ENCODE measurements around the gene SUV39H1. TPM values are rescaled to one million over a fixed set of nuclear protein-coding genes. Genes with fewer than 3 reads are reported as not detected.

The SUV39H1 gene
- total RNA-seq, 1 donor, result 17.0 TPM

DNA sequence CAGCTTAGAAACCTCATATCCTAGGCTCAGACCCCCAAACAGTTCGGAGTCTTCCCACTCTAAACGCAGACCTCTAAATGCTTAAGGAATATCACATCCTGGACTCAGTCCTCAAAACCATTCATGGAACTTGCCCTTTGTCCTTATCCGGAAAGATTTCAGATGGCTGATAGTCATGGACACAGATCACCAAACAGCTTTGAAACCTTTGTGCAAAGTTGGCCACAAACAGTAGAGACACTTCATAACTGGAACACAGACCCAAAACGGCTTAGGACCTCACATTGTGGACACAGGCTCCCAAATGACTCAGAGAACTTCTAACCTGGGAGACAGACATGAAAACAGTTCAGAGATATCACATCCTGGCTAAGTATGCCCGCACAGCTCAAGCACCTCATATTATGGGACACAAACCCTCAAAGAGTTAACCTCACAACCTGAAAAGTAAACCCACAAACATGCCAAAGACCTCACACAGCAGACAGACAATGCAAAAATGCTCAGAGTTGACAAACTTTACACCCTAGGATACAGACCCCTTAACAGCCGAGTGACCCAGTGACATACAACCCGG is 15.5 kb downstream of the SUV39H1 start:
- no peak for DNase-seq (ENCODE audit: low read depth in 2 of 3, low spot score in 2 of 3)

DNA sequence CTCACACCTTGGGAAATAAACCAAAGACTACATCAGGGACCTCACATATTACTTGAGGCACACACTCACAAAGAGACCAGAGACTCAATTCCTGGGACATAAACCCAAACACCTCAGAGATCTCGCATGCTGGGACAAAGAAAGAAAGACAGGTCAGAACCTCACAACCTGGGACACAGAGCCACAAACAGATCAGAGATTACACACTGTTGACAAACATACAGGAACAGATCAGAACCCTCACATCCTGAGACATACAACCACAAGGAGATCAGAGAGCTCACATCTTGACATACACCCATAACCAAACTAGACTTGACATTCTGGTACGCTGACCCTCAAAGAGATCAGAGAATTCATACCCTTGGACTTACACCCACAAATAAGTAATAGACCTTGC is 17.3 kb downstream of the SUV39H1 start:
- DNase-seq (ENCODE audit: low read depth in 2 of 3, low spot score in 2 of 3), result no peak

DNA sequence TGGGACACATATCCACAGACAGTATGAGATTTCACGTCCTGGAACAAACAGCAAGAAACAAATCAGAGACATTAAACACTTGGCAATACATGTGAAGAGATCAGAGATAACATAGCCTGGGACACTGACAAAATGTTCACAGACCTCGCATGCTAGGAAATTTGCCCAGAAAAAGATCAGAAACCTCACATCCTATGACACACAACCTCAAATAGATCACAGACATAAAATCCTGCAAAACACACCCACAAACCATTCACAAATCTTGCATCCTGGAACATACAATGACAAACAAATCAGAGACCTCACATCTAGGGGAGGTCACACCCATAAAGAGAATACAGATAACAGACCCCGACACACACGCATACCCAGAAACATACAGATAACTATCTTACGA is 18.0 kb downstream of the SUV39H1 start:
- no peak for DNase-seq (ENCODE audit: low read depth in 2 of 3, low spot score in 2 of 3)

DNA sequence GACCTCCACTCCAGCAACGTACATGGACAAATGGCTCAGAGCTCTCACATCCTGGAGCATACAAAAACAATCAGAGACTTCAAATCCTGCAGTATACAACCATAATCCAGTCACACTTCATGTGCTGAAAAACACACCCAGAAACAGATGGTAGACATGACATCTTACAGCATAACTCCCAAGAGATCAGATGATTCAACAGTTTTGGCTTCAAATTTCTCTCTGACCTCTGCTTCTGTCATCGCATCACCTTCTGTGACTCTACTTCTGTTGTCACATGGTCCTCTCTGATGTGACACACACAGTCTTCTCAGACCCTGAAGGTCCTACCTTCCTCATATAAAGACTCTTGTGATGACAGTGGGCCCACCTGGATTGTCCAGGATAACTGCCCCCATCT is 18.5 kb downstream of the SUV39H1 start:
- DNase-seq (ENCODE audit: low read depth in 2 of 3, low spot score in 2 of 3), result no peak

DNA sequence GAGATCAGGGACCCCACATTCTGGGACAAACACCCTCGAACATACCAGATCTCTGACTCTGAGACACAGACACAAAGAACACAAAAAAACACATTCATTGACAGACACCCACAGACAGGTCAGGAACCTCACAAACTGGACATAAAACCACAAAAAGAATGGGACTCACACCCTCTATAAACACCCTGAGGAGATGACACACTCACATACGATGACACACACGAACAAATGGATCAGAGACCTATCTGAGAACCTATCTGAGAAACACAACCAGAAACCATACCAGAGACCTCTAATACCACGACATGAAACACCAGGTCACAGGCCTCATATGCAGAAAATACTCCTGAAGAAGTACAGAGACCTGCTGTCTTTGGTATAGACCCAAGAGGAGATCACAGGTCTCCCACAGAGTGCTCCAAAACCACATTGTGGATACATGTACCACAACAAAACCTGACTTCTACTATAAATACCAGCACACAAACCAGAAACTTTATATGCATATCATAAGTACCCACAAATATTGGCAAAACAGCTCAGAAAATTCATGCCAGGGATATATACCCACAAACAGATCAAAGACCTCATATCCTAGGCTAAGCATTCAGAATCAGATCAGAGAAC is 19.5 kb downstream of the SUV39H1 start:
- DNase-seq (ENCODE audit: low read depth in 2 of 3, low spot score in 2 of 3), result no peak

DNA sequence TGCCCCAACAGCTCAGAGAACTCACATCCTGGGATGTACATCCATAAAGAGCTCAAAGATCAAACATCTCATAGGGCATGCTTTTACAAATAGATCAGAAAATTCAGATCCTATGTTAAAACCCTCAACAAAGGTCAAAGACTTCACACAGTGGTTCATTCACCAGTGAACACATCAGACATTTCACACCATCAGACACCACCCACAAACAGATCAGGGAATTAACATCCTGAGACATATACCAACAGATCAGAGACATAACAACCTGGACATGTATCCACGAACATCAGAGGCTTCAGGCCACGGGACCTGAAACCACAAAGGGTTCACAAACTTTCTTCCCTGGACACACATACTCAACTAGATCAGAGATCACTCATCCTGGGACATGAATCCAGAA is 23.4 kb downstream of the SUV39H1 start:
- no peak for DNase-seq (ENCODE audit: low read depth in 2 of 3, low spot score in 2 of 3)

DNA sequence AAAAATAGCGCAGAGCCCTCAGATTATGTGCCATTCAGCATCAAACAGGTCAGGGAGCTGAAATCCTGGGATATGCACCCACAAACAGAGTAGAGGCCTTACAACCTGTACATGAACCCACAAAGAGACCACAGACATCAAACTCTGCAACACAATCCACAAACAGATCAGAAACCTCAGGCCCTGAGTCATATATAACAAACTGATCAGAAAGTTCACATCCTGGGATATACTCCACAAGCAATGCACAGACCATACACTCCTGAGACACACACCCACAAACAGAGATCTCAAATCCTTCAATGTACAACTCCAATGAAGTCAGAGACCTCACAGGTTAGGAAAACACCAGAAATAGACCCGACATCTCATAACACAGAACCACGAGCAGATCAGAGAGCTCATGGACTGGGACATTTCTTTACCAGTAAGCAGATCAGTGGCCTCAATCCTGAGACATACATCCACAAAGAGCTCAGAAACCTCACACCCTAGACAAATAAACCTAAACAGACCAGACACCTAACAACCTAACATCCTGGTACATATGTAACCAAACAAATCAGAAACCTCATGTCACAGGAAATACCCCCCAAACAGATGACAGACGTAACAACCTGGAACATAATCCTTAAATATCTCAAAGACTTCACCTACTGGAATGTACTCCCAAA is 24.2 kb downstream of the SUV39H1 start:
- no peak for DNase-seq (ENCODE audit: low read depth in 2 of 3, low spot score in 2 of 3)

DNA sequence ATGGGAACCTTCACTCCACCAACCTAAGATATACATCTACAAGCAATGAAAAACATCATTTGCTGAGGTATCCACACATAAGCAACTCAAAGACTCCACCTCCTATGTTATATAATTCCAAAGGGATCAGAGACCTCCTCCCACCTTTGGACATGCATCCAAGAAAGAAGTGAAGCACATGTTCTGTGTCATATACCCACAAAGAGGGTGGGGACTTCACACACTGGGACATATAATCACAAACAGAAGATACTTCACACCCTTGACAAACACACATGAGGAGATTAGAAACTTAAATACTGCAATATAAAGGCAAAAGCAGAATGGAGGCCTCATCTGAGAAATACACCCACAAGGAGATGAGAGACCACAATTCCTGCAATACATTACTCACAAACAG is 25.4 kb downstream of the SUV39H1 start:
- DNase-seq (ENCODE audit: low read depth in 2 of 3, low spot score in 2 of 3), result no peak

DNA sequence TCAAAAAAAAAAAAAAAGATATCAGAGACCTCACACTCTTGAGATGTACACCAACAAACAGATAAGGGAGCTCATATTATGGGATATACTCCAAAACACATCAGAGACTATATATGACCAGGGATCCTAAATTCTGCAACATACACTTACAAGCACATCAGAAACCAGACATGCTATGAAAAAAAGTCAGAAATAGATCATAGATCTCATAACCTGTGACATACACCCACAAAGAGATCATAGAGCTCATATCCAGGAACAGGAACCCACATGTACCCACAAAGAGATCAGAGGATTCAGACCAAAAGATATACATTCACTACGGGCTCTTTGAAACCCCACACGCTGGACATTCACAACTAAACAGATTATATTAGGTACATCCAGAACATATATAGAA is 30.1 kb downstream of the SUV39H1 start:
- no peak for DNase-seq (ENCODE audit: low read depth in 2 of 3, low spot score in 2 of 3)

DNA sequence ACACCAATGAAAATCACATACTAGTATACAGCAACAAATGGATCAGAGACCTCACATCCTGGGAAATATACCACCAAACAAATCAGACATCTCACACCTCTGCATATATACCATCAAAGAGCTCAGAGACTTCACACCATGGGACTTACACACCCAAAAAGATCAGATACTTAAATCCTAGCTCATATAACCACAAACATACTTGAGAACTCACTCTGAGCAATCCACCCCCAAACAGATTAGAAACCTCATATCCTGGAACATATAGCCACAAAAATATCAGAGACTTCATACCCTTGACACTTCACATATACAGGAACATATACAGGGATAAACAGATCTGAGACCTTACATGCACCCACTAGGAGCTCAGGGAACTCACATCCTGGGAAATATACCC is 32.1 kb downstream of the SUV39H1 start:
- DNase-seq (ENCODE audit: low read depth in 2 of 3, low spot score in 2 of 3), result no peak

DNA sequence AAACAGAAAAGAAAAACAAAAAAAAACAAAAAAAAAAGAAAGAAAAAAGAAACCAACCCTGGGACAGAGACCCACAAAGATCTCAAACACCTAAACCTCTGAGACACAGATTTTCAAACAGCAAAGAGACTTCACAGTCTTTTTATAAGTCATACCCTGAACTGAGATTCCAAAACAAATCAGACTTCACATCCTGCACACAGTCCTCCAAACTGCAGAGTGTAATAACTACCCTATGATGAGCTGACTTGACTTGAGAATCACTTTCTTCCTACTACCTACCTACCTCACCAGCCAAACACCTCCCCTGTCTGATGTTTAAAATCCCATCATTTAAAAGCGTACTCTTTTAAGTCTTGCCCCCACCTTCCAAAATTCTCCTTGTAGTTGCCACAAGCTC is 39.8 kb downstream of the SUV39H1 start:
- no peak for DNase-seq (ENCODE audit: low read depth in 2 of 3, low spot score in 2 of 3)

DNA sequence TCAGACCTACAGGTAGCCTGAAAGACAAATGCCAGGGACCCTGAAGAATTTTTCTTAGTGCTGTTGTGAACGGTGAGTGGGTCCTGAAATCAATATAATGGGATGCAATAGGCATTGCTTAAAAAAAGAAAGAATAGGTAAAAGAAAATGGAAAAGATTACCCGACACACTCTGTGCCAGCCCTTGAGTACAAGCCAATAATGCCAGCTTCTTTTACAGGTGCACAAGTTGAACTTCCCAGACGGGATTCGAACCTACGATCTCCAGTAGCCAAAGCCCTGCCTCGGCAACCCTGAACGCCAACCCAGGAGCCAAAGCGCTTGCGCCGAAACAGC is 40.3 kb downstream of the SUV39H1 start:
- no peak for DNase-seq (ENCODE audit: low read depth in 2 of 3, low spot score in 2 of 3)

DNA sequence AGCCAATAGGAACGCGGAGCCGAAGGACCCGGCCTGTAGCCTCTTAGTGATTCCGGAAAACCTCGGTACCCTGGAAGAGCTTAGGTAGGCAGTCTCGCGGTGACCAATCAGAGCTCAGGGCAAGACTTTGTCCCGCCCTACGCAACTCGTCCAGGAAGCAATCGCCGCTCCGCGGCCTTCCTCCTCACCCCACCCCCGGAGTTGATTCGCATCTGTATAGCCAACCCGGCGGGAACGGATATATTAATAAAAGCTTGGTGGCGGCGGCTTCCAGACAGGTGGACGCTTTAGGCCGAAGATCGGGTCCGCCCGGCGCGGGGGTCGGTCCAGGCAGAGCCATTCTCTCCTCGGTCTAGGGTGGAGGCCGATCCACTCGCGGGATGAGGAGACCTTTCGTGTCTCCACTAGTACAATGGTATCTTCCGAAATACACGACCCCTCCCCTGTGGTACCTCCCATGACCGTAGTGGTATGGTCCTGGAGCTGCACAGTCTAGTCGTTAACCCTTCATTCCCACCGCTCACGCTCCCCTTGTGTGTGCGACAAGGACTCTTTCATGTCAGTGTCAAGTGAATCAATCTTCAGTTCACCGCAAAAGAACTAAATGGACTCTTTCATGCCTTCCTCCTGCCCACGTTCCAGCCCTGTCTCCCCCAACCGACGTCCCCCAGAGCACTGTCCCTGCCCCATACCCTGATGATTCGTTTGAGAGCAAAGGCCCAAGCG is 40.8 kb downstream of the SUV39H1 start:
- peak; percentile 65 to 97 (median 93) for DNase-seq (ENCODE audit: low read depth in 2 of 3, low spot score in 2 of 3)

DNA sequence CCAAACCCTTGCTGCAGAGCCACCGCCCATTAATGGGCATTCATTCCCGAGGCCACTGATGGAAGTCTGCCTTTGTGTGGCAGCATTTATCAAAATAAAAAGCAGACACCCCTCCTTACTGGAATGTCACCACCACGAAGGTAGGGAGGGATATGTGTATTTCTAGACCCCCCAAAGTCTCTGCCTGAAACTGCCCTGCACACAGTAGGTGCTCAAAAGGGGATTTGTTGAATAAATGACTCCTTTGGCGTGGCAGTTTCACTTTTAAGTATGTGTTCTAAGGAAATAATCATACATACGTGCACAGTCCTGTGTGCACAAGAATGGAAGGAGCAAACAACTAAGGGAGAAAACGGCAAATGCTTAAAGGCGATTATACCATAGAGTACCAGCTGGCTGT is 41.4 kb downstream of the SUV39H1 start:
- DNase-seq (ENCODE audit: low read depth in 2 of 3, low spot score in 2 of 3), result no peak

DNA sequence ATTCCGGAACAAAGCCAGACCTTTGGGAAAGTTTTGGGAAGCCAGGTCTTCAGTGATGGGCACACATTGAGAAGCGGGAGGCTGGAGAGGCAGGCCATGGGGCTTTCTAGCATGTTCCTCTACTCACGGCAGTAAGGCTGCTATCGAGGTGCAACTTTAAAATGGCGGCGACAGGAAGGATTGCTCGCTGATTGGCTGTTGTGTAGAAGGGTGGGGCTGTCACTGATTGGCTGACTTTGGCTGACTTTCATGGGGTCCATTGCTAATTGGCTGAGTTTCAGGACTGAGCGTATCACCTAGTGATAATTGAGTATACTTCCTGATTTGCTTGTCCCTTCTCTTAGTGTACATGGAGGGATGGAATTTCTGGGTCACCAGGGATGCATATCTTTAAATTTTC is 45.3 kb downstream of the SUV39H1 start:
- no peak for DNase-seq (ENCODE audit: low read depth in 2 of 3, low spot score in 2 of 3)

DNA sequence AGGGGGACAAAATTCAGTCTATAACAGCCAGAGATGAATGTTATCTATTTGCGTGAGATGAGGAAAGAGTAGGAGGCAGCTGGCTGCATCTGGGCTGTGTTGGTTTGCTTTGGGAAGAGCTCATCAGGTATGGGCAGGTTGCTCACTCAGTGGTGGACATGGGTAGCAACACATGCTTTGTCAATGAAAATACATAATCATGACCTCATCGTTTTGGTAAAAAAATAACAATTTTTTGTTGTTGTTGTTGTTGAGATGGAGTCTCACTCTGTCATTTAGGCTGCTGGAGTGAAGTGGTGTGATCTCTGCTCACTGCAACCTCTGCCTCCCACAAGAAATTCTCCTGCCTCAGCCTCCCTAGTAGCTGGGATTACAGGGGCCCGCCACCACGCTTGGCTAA is 48.7 kb downstream of the SUV39H1 start:
- no peak for DNase-seq (ENCODE audit: low read depth in 2 of 3, low spot score in 2 of 3)

DNA sequence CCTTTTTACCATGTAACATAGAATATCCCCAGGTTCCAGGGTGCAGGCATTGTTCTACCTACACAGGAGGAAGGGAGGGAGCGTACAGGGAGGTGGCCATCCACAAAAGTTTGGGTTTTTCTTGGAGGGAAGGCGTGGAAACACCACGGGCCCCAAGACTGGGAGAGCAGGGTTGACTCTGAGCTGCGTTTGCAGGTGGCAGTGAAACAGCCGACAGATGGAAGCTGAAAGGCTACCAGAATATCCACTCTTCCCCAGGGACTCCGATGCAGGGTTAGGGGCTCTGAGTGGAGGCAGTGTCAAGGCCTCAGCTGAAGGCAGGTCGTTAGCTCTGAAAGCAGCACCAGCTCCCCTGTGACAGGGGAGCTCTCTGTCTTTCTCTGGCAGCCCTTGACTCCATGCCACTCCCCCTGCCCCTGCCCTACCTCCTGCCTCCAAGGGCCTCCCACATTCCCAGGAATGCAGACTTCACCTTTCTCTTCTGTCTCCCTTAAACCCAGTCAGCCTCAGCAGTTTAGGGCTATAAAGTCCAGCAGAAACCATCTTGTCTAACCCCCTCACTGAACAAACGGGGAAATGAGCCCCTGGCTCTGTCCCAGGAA is 51.0 kb downstream of the SUV39H1 start:
- no peak for DNase-seq (ENCODE audit: low read depth in 2 of 3, low spot score in 2 of 3)

DNA sequence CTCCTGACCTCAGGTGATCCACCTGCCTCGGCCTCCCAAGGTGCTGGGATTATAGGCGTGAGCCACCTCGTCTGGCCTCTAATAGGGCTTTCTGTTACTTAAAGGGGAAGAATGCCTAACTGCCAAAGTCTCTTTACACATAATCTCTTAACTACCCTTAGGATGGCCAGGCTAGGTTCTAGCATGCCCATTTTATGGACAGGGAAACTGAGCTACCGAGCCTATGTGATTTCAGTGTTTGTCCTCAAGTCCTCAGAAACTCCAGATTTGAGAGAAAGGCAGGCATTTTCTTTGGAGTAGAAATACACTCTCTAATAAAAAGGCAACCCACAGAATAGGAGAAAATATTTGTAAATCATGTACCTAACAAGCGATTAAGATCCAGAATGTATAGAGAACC is 52.6 kb downstream of the SUV39H1 start:
- no peak for DNase-seq (ENCODE audit: low read depth in 2 of 3, low spot score in 2 of 3)

DNA sequence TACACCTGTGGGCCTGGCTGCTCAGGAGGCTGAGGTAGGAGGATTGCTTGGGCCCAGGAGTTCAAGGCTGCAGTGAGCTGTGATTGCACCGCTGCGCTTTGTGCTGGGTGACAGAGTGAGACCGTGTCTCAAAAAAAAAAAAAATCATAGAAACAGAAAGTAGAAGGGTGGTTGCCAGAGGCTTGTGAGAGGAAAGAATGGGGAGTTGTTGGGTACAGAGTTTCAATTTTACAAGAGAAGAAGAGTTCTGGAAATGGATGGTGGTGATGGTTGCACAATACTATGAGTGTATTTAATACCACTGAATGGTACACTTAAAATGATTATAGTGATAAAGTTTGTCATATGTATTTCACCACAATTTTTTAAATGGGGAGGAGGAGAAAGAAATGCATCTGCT is 54.8 kb downstream of the SUV39H1 start:
- no peak for DNase-seq (ENCODE audit: low read depth in 2 of 3, low spot score in 2 of 3)

DNA sequence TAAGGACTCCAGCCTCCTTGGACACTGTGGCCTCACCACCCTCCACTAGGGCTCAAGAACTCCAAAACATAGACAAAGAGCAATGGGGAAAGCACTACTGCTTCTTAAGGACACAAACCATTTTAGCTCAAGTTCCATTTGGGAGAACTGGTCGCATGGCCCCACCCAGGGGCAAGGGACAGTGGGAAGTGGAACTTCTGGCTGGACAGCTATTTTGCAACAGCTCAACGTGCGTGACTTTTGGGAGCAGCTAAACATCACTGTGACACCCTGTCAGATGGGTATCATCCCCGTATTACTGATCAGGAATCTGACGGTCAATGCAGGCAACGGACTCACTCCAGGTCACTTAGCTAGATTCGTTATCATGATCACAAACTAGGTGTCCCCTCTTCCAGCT is 56.0 kb downstream of the SUV39H1 start:
- no peak for DNase-seq (ENCODE audit: low read depth in 2 of 3, low spot score in 2 of 3)

DNA sequence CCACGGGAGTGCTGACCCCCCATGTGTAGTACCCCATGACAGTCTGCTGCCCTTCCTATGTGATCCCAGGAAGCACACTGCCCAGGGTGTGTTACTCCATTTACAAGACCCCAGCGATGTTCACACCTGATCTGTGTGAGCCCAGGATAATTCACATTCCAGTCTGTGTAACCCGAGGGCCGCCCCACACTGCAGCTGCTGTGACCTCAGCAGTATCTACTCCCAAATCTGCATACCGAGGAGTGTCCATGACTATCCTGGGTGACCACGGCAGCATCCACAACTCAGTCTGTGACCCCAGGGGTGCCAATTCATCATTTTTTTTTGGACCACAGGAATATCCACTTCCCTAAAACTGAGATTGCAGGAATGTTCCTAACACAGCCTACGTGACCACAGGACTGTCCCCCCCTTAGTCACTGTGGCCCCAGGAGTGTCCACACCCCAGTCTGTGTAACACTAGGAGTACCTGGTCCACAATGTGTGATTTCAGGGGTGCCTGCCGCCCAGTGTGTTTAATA is 57.2 kb downstream of the SUV39H1 start:
- DNase-seq (ENCODE audit: low read depth in 2 of 3, low spot score in 2 of 3), result no peak

Measured in hematopoietic multipotent progenitor cell (in vitro differentiated cells).